CD4-positive, alpha-beta T cell treated with Interleukin-6 for 4 hours (primary cell): Measurements from ENCODE around the gene ZCCHC9.

ENCODE experiments used
- DNase-seq: peaks from one replicate; pipeline ENCODE4 v3.0.0-alpha.2; 2020; ENCODE audit warnings: mixed read lengths

The ZCCHC9 gene

DNA sequence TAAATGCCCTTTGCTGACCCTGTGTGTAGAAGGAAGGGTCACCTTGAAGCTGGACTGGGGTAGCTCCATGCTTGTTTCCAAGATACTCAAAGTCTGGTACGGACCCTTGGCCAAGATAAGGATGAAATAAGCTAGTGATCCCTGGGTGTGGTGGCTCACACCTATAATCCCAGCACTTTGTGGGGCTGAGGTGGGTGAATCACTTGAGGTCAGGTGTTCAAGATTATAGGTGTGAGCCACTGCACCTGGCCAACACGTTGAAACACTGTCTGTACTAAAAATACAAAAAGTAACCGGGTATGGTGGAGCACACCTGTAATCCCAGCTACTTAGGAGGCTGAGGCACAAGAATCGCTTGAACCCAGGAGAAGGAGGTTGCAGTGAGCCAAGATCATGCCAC, 59.3 kb downstream of the ZCCHC9 start:
- no peak for DNase-seq

DNA sequence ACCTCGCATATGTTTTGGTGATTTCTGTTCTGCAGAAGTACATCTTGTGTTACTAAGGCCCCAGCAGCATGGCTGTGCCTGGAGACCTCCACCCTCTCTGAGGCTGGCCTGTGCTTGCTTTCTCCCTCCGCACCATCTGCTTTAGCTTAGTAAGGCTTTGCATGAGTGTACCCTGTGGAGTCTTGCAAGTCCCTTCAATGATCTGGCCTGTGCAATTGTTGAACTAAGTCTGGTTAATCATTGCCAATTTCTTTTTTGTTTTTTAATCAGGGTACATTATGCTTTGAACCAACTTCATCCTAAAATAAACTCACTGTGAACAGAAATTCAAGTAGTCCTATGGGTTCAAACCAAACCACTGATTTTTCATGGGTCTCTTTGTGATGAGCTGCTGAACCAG, 60.2 kb downstream of the ZCCHC9 start:
- no peak for DNase-seq
